ENCODE measurements around the gene PSMB3. TPM values are rescaled to one million over a fixed set of nuclear protein-coding genes. Genes with fewer than 3 reads are reported as not detected.

The PSMB3 gene
- total and polyA plus RNA-seq, 9 of the 15 experiments (the other 6 are each of a cell fraction or from before 2014, with no cell fraction given), result 460 to 2,775 (median 574) TPM

GRCh38 chr17:38799501-38800236 is 47.1 kb downstream of the PSMB3 start, which contains the start of gene PIP4K2B (continued):
- TF ChIP-seq ZBTB11 (CRISPR knock-in tag; IDR thresholded peaks at IDR 0.05), result peak; percentile 65 to 97 (median 87); a peak in 5 of 6 replicates
- TF ChIP-seq L3MBTL2 (IDR thresholded peaks at IDR 0.05), result 0 out of 2 replicates have a peak, but pooled peaks have one; percentile 22
- TF ChIP-seq ZNF217 (CRISPR knock-in tag; IDR thresholded peaks at IDR 0.05), result no peak
- 0 out of 2 replicates have a peak, but pooled peaks have one; percentile 12 for TF ChIP-seq JUN (IDR thresholded peaks at IDR 0.05; ENCODE audit: borderline replicate concordance, low read depth, low read length)
- no peak for TF ChIP-seq JUN (CRISPR knock-in tag; IDR thresholded peaks at IDR 0.05; ENCODE audit: borderline replicate concordance)
- TF ChIP-seq RFX7 (CRISPR knock-in tag; IDR thresholded peaks at IDR 0.05), result peak; percentile 80; the same call in 1 of the 2 replicates
- no peak for TF ChIP-seq REST (IDR thresholded peaks at IDR 0.05; ENCODE audit: borderline replicate concordance)
- TF ChIP-seq REST (CRISPR knock-in tag; IDR thresholded peaks at IDR 0.05; ENCODE audit: low read depth), result peak; percentile 48; the same call in 1 of the 2 replicates
- TF ChIP-seq RB1 (IDR thresholded peaks at IDR 0.05; ENCODE audit: low read depth), result peak; percentile 79
- peak; percentile 89 for TF ChIP-seq MYC (IDR thresholded peaks at IDR 0.05; ENCODE audit: low read depth, low read length)
- TF ChIP-seq MYC (CRISPR knock-in tag; IDR thresholded peaks at IDR 0.05; ENCODE audit: borderline replicate concordance, low read depth), result no peak
- no peak for TF ChIP-seq TFAM (CRISPR knock-in tag; conservative IDR thresholded peaks at IDR 0.05)
- TF ChIP-seq, protein P1, sequence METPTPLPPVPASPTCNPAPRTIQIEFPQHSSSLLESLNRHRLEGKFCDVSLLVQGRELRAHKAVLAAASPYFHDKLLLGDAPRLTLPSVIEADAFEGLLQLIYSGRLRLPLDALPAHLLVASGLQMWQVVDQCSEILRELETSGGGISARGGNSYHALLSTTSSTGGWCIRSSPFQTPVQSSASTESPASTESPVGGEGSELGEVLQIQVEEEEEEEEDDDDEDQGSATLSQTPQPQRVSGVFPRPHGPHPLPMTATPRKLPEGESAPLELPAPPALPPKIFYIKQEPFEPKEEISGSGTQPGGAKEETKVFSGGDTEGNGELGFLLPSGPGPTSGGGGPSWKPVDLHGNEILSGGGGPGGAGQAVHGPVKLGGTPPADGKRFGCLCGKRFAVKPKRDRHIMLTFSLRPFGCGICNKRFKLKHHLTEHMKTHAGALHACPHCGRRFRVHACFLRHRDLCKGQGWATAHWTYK (CRISPR knock-in tag; IDR thresholded peaks at IDR 0.05), result 0 out of 2 replicates have a peak, but pooled peaks have one; percentile 32
- TF ChIP-seq POLR2AphosphoS5 (IDR thresholded peaks at IDR 0.05; ENCODE audit: control insufficient read depth, insufficient read depth, low read depth, low read length), result peak; percentile 66

All from K562 (cell line).